HG02571 (cell line): ENCODE data around the gene NSG2.

Source experiments
- ATAC-seq: cut with Tn5 transposase; IDR thresholded peaks from one replicate; pipeline ENCODE4 v1.9.1; 2021; ENCODE audit warnings: mild to moderate bottlenecking, moderate library complexity; ENCODE audit not compliant: unreplicated experiment

NSG2 gene

DNA sequence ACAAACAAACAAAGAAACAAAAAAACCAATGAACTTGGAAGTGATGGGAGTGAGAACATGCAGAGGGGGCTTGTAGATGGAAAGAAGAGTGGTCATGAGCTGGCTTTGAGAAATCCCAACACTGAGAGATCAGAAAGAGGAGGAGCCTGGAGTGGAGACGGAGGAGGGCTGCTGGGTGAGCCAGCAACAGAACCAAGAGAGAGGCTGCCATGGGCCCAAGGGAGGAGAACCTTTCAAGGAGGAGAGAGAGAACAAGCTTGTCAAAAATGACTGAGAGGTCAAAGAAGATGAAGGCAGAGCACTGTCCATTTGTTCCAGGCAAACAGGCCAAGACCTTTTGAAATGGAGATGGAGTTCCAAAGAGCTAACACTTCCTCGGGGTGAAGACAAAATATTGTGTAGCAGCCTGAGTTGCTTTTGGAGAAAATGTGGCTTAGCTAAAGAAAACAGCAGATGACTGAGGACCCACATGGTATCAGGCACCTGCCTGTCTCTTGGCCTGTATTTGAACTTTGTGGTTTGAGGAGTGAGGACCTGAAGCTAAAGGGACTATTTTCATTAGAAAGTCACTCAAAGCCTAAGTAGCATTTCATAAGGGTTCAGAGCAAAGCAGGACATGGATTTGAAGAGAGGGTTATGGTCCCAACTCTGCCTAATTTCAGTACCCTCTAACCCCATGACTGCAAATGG, 13.1 kb downstream of the NSG2 start:
- ATAC-seq = no peak

DNA sequence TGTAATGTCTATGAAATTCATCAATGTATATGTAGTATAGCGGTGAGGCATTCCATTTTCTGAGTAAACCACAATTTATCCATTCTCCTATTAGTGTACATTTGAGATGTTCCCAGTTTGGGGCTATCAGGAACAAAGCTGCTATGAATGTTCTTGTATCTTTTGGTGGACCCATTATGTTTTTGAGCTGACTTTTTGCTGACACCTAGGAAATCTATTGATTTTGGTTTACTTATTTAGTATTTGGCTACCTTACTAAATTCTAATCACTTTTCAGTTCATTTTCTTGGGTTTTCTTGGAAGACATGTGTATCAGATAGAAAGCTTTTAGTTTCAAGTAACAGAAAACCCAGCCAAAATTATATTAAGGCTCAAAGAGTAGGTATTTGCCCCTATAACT, 13.7 kb downstream of the NSG2 start:
- no peak for ATAC-seq

- ATAC-seq = no peak
Measured at GRCh38 chr5:174063082-174063756, 17.7 kb downstream of the NSG2 start.

DNA sequence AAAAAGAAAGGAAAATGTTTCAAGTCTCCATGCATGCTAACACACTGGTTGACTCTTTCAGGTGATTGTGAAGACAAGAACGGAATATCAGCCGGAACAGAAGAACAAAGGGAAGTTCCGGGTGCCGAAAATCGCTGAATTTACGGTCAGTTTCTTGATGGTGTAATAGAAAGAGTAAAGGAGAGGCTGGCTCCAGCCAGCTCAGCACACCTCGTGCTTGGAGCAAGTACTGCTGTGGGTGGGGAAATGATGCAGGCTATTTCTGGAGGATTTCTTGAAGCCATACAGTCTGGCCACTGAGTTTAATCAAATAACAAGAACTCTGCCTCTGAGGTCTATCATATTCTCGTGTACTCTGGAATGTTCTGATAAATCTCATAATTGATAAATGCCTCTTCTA, 18.7 kb downstream of the NSG2 start:
- no peak for ATAC-seq

- no peak for ATAC-seq
Measured at GRCh38 chr5:174065528-174066197, 20.2 kb downstream of the NSG2 start.

- no peak for ATAC-seq
Measured at GRCh38 chr5:174067499-174067898, 22.0 kb downstream of the NSG2 start.

DNA sequence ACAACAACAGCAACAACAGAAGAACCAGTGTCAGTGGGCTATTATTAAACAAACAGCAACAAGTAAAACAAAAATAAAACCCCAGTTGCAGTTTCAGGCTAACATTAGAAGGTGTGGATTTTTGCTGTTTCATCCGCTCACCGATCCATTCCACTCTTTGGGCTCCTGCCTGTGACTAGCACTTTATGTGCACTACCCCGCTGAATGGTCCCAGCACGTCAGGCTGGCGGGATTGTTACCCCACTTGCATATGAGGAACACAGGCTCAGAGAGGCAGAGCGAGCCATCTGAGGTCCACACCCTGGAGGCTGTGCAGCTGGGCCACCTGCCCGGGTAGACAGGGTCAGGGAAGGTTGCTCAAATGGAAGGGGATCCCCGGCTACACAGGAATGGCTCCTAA, 26.0 kb downstream of the NSG2 start:
- ATAC-seq = no peak

DNA sequence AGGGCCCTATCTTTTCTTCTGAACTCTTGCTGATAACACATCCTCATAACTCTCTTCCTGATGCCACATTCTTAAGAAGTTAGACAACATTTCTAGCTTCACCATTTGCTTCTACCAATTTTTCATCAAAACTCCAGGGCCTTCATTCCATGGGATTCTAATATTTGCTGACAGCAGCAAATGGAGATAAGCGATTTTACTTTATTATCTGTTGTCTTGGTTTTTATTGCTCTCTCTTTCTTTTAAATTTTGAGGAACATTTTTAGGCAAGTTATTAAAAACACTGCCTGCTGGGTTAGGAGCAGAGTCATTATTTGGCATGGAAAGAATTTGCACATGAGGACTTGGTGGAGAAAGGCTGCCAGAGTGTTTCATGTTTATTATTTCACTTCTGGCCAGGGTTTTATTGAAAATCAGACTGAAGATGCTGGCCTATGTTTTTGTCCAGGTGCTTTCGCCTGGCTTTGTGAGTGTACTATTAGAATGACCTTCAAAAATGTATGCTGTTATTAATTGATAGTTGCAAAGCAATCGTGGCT, 27.7 kb downstream of the NSG2 start:
- no peak for ATAC-seq

GRCh38 chr5:174074369-174074768, 28.9 kb downstream of the NSG2 start:
- ATAC-seq = no peak

GRCh38 chr5:174078416-174078815, 32.9 kb downstream of the NSG2 start:
- no peak for ATAC-seq

GRCh38 chr5:174082286-174082685, 36.8 kb downstream of the NSG2 start:
- ATAC-seq = no peak

- no peak for ATAC-seq
Measured at GRCh38 chr5:174083056-174083827, 37.7 kb downstream of the NSG2 start.

GRCh38 chr5:174084691-174085154, 39.2 kb downstream of the NSG2 start:
- ATAC-seq = no peak

GRCh38 chr5:174086751-174087150, 41.2 kb downstream of the NSG2 start:
- ATAC-seq = no peak

DNA sequence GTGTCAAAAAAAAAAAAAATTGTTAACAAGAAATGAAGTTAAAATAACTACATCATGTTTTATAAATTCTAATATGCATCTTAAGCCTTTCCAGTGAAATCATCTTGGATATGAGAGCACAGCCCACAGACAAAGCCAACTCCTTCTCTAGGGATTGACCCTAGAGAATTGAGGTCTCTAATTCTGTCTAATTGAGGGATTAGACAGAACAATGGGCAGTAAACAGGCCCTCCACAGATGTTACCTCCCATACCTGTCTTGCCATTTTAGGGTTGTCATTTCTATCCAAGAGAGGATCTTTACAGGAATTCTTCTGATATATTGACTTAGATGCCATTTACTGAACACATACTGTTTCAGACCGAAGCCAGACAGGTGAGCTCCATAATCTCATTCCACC, 42.3 kb downstream of the NSG2 start:
- no peak for ATAC-seq

- ATAC-seq = no peak
Measured at GRCh38 chr5:174090129-174090528, 44.6 kb downstream of the NSG2 start.

- ATAC-seq = no peak
Measured at GRCh38 chr5:174093123-174093522, 47.6 kb downstream of the NSG2 start.

DNA sequence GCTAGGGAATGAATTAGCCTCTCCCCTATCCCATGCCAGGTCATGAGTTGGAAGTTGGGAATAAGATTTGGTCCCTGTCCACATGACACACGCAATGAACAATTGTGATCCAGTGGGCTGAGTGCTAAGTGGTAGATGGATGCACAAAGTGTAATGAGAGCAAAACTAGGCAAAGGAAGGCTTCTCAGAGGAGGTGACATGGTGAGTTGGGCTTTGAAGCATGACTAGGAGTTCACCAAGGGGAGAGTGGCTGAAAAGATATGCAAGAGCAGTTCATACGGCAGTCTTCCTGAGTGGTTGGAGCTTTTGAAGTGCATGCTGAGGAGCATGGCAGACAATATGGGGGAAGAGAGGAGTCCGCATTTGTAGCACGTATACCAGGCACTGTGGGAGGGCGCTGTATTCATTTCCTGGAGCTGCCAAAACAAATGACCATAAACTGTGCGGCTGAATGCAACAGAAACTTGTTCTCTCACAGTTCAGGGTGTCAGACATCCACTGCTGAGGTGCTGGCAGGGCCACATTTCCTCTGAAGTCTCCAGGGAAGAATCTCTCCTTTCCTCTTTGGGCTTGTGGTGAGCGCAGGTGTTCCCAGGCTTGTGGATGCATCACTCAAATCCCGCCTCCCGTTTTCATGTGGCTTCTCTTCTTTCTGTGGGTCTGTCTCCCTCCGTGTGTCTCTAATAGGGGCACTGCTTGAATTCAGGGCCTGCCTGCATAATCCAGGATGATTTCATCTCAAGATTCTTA, 49.5 kb downstream of the NSG2 start:
- no peak for ATAC-seq

DNA sequence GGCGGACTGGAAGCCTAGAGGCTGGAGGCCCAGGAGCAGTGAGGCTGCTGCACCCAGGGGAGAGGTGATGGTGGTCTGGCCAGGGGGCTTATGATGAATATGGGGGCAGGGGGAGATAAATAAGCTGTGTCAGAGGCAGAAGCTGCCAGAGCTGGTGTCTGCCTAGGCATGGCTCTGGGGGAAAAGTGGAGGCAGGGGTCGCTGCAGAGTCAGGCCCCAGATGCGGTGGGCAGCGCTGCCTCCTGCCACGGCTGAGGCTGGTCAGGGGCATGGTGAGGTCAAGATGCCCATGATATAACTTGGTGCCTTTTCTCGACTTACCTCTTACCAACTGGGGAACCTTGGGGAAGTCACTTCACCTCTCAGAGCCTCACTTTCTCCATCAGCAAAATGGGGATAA, 51.1 kb downstream of the NSG2 start:
- no peak for ATAC-seq

DNA sequence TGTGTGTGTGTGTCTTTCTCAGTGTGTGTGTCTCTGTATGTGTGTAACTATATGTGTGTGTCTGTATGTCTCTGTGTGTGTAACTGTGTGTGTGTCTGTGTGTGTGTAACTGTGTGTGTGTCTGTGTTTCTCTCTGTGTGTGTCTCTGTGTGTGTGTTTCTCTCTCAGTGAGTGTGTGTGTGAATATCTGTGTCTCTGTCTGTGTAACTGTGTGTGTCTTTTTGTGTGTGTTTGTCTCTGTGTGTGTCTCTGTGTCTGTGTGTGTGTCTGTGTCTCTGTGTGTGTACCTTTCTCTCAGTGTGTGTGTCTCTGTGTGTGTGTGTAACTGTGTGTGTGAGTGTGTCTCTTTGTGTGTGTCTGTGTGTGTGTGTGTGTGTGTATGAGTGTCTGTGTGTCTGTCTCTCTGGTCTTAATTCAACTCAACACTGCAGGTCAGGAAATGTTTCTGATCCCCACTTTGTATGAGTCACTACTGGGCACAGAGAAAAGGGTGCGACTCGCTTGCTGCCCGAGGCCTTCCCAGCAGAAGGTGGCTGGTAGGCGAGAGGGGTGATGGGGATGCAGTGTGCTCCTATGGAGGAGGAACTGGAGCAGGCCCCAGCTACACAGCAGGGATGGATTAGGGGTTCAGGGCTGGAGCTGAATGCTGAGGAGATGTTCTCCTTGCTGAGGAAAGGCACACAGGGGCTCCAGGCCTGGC, 52.1 kb downstream of the NSG2 start:
- ATAC-seq = no peak
